ENCODE data around the gene NAMPT. TPM values are rescaled to one million over a fixed set of nuclear protein-coding genes. Genes with fewer than 3 reads are reported as not detected.

Gene NAMPT
- total and polyA plus RNA-seq, 2 experiments from 2014 or later = 25.0 to 32.7 TPM

- Histone ChIP-seq H4K20me1 (ENCODE audit: insufficient read depth) (no peaks in the 10 kb centered on the region), H3K79me2 (ENCODE audit: insufficient read depth) (no peaks in the 10 kb centered on the region), H3K27ac (no peak overlapping the region), H3K36me3 (ENCODE audit: low read depth) (no peaks in the 10 kb centered on the region), H3K9ac (no peak overlapping the region), H3K27me3 (replicated peaks; ENCODE audit: insufficient read depth) (no peaks in the 10 kb centered on the region), H3K4me2 (ENCODE audit: unreplicated experiment) (peak overlapping the region; percentile 13), H3K4me3 (no peak overlapping the region), H3K9me2 (ENCODE audit: insufficient read depth) (no peaks in the 10 kb centered on the region), H3K4me1 (ENCODE audit: insufficient read depth) (peaks cover 13% of the 10 kb centered on the region), H3F3A (ENCODE audit: insufficient read depth) (peaks cover 11% of the 10 kb centered on the region; the same call in 1 of the 2 replicates), H3K9me3 (ENCODE audit: low read depth) (no peaks in the 10 kb centered on the region), H2AFZ (no peak overlapping the region)
- 41 to 49% methylated on average over 2 of the region's 2 CpGs for WGBS, 2 experiments (ENCODE audit: low coverage in 1 of 2, low lambda C conversion rate in 2 of 2, missing lambda C conversion rate in 2 of 2)
- in situ Hi-C loops (cut with MboI) = no loop called here
- no peak for TF ChIP-seq EZH2phosphoT487 (IDR thresholded peaks at IDR 0.05; ENCODE audit: insufficient read depth, low read depth)
- TF ChIP-seq EZH2 (IDR thresholded peaks at IDR 0.05; ENCODE audit: insufficient read depth, poor library complexity, severe bottlenecking) = no peak
- peak; percentile 69 for DNase-seq
These were observed 28.7 kb upstream of the NAMPT start for GRCh38 chr7:106313456-106313901.

GRCh38 chr7:106312906-106313305 lies 28.1 kb upstream of the NAMPT start:
- 66 to 72% methylated on average over 2 of the region's 2 CpGs for WGBS, 2 experiments (ENCODE audit: low coverage in 1 of 2, low lambda C conversion rate in 2 of 2, missing lambda C conversion rate in 2 of 2)
- in situ Hi-C loops (cut with MboI) = no loop called here
- Histone ChIP-seq H3K4me2 (ENCODE audit: unreplicated experiment) (peak overlapping the region; percentile 13), H3K36me3 (ENCODE audit: low read depth) (no peaks in the 10 kb centered on the region), H3F3A (ENCODE audit: insufficient read depth) (peaks cover 11% of the 10 kb centered on the region; the same call in 1 of the 2 replicates), H3K9me2 (ENCODE audit: insufficient read depth) (no peaks in the 10 kb centered on the region), H3K9me3 (ENCODE audit: low read depth) (no peaks in the 10 kb centered on the region), H3K4me1 (ENCODE audit: insufficient read depth) (peaks cover 13% of the 10 kb centered on the region), H3K27ac (no peak overlapping the region), H3K9ac (no peak overlapping the region), H2AFZ (no peak overlapping the region), H3K79me2 (ENCODE audit: insufficient read depth) (no peaks in the 10 kb centered on the region), H3K4me3 (no peak overlapping the region), H4K20me1 (ENCODE audit: insufficient read depth) (no peaks in the 10 kb centered on the region), H3K27me3 (replicated peaks; ENCODE audit: insufficient read depth) (no peaks in the 10 kb centered on the region)
- DNase-seq = no peak
- TF ChIP-seq EZH2 (IDR thresholded peaks at IDR 0.05; ENCODE audit: insufficient read depth, poor library complexity, severe bottlenecking) (no peak), EZH2phosphoT487 (IDR thresholded peaks at IDR 0.05; ENCODE audit: insufficient read depth, low read depth) (no peak)

- Histone ChIP-seq H3K36me3 (ENCODE audit: low read depth) (no peaks in the 10 kb centered on the region), H3F3A (ENCODE audit: insufficient read depth) (peaks cover 11% of the 10 kb centered on the region; the same call in 1 of the 2 replicates), H3K27ac (no peak overlapping the region), H3K9ac (no peak overlapping the region), H3K27me3 (replicated peaks; ENCODE audit: insufficient read depth) (no peaks in the 10 kb centered on the region), H3K4me3 (no peak overlapping the region), H3K79me2 (ENCODE audit: insufficient read depth) (no peaks in the 10 kb centered on the region), H4K20me1 (ENCODE audit: insufficient read depth) (no peaks in the 10 kb centered on the region), H2AFZ (no peak overlapping the region), H3K4me1 (ENCODE audit: insufficient read depth) (peaks cover 13% of the 10 kb centered on the region), H3K9me3 (ENCODE audit: low read depth) (no peaks in the 10 kb centered on the region), H3K4me2 (ENCODE audit: unreplicated experiment) (no peak overlapping the region), H3K9me2 (ENCODE audit: insufficient read depth) (no peaks in the 10 kb centered on the region)
- DNase-seq = no peak
- in situ Hi-C loops (cut with MboI) = no loop called here
- 95% methylated on average over 4 of the region's 4 CpGs for WGBS, 2 experiments (ENCODE audit: low coverage in 1 of 2, low lambda C conversion rate in 2 of 2, missing lambda C conversion rate in 2 of 2)
- TF ChIP-seq EZH2phosphoT487 (IDR thresholded peaks at IDR 0.05; ENCODE audit: insufficient read depth, low read depth) (no peak), EZH2 (IDR thresholded peaks at IDR 0.05; ENCODE audit: insufficient read depth, poor library complexity, severe bottlenecking) (no peak)
These were observed 27.5 kb upstream of the NAMPT start for GRCh38 chr7:106312099-106312871.

- H3K79me2 ChIP-seq (ENCODE audit: insufficient read depth) = no peaks in the 10 kb centered on the region
- H3F3A ChIP-seq (ENCODE audit: insufficient read depth) = peaks cover 11% of the 10 kb centered on the region; the same call in 1 of the 2 replicates
- no peaks in the 10 kb centered on the region for H3K36me3 ChIP-seq (ENCODE audit: low read depth)
- no peak overlapping the region for H2AFZ ChIP-seq
- in situ Hi-C loops (cut with MboI) = no loop called here
- no peak overlapping the region for H3K4me2 ChIP-seq (ENCODE audit: unreplicated experiment)
- peaks cover 13% of the 10 kb centered on the region for H3K4me1 ChIP-seq (ENCODE audit: insufficient read depth)
- TF ChIP-seq EZH2 (IDR thresholded peaks at IDR 0.05; ENCODE audit: insufficient read depth, poor library complexity, severe bottlenecking) (no peak), EZH2phosphoT487 (IDR thresholded peaks at IDR 0.05; ENCODE audit: insufficient read depth, low read depth) (no peak)
- no peaks in the 10 kb centered on the region for H3K27me3 ChIP-seq (replicated peaks; ENCODE audit: insufficient read depth)
- no peaks in the 10 kb centered on the region for H3K9me3 ChIP-seq (ENCODE audit: low read depth)
- no peak overlapping the region for H3K4me3 ChIP-seq
- no peak overlapping the region for H3K27ac ChIP-seq
- peak; percentile 15 for DNase-seq
- no peaks in the 10 kb centered on the region for H4K20me1 ChIP-seq (ENCODE audit: insufficient read depth)
- no peaks in the 10 kb centered on the region for H3K9me2 ChIP-seq (ENCODE audit: insufficient read depth)
- H3K9ac ChIP-seq = no peak overlapping the region
These were observed 24.6 kb upstream of the NAMPT start for GRCh38 chr7:106309362-106309761.

Measured in GM23248 (cell line).